ENCODE data around the gene ZNF701.

- no peak for TF ChIP-seq CTCF (IDR thresholded peaks at IDR 0.05)
- no peak for TF ChIP-seq EZH2 (IDR thresholded peaks at IDR 0.05)
These were observed 43.3 kb downstream of the ZNF701 start for GRCh38 chr19:52613299-52613906.
